ENCODE data around the gene ZRANB1. TPM values are rescaled to one million over a fixed set of nuclear protein-coding genes. Genes with fewer than 3 reads are reported as not detected.

ZRANB1 gene
- total RNA-seq, 4 donors from 2014 or later, result 51.2 to 91.1 (median 74.6) TPM

DNA sequence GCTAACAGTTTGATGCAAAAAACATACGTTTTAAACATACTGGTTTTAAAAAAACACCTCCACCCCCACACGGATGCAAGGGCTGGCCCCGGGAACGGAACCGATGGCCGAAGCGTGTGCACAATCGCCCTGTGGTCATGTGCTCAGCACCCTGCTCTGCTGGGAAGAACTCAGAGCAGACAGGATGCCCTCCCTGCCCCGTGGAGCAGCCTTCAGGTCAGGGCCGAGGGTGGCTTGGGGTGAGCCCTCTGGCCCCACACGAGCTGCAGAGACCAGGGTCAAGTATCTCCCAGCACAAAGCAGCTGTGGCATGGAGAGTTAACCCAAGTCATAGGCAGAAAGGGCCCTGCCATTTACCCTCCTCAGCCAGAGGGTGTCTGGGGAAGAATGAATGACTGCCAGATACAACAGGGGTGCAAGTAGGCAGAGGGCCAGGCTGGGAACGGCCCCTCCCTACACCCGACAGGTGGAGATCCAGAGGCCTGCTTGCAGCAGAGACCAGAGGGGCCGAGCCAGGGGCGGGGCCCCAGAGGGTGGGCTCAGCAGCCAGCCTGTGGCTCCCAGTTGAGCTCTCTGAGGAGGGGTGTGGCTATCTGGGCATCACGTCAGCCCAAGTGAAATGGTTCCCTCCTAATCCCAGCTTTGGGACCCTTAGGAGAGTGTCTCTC is 56.8 kb downstream of the ZRANB1 start:
- Histone ChIP-seq H3K4me3 (no peak overlapping the region), H3K36me3 (peaks cover 0 to 59% of the 10 kb centered on the region in 2 donors), H3K9me3 (no peaks in the 10 kb centered on the region), H3K27me3 (no peaks in the 10 kb centered on the region), H3K4me1 (peaks cover 25 to 40% of the 10 kb centered on the region in 2 donors), H3K27ac (peak overlapping the region; percentile 42 to 72 (median 64))
- TF ChIP-seq, protein P1, sequence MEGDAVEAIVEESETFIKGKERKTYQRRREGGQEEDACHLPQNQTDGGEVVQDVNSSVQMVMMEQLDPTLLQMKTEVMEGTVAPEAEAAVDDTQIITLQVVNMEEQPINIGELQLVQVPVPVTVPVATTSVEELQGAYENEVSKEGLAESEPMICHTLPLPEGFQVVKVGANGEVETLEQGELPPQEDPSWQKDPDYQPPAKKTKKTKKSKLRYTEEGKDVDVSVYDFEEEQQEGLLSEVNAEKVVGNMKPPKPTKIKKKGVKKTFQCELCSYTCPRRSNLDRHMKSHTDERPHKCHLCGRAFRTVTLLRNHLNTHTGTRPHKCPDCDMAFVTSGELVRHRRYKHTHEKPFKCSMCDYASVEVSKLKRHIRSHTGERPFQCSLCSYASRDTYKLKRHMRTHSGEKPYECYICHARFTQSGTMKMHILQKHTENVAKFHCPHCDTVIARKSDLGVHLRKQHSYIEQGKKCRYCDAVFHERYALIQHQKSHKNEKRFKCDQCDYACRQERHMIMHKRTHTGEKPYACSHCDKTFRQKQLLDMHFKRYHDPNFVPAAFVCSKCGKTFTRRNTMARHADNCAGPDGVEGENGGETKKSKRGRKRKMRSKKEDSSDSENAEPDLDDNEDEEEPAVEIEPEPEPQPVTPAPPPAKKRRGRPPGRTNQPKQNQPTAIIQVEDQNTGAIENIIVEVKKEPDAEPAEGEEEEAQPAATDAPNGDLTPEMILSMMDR (IDR thresholded peaks at IDR 0.05 in 4 of 5, conservative IDR thresholded peaks at IDR 0.05 in 1 of 5), result no peak
- TF ChIP-seq POLR2A (IDR thresholded peaks at IDR 0.05), result no peak
- DNase-seq, result peak in 1 of 2 donors; percentile 18
- intact Hi-C loops (cut with DNase I; ENCODE audit: low total_unique reads) (no loop called here), in situ Hi-C loops (cut with MboI; ENCODE audit: low sequenced_read_pairs in 4 of 4) (loop anchor here in 1 of 4 donors (10.0 kb wide), 1 partner anchor 56 kb away; no protein-coding TSS in a partner anchor)
- no peak for ATAC-seq

DNA sequence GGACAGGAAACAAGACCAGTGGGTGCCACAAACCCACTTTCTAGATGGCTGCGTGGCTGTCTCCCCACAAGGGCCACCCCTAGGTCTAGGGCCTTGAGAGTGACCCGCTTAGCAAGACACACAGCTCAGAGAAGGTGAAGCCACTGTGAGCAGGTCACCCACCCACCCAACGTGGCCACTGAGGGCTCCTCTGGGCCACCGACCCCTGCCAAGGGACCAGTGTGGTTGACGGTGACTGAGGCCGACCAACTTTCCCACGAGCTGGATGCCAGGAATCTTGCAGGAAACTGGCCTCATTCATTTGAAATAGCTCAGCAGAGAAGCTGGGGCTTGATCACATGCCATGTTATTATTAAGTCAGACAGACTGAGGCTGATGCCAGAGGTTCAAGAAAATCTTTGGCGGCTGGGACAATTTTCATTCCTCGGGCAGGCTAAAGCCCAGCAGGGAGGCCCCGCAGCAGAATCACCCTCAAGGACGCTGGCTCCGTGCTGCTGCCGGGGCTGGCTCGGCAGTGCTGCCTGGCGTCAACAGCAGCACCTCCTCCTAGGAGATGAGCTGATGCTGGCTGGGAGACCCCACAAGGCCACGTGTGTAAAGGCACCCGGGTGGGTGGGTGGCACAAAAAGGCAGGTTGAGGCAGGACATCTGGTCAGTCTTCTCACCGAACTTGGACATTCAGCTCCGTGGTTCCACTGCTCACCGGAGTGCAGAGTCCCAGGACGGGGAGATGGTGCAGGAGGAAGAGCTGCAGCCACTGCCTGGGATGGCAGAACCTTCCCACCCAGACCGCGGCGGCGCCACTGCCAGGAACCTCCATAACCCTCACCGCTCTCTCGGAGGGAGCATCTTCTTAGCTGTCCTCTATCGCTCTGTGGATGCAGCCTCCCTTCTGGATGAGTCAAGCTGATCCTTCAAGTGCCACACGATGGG is 57.8 kb downstream of the ZRANB1 start:
- intact Hi-C loops (cut with DNase I; ENCODE audit: low total_unique reads) (no loop called here), in situ Hi-C loops (cut with MboI; ENCODE audit: low sequenced_read_pairs in 4 of 4) (loop anchor here in 1 of 4 donors (10.0 kb wide), 1 partner anchor 55 kb away; no protein-coding TSS in a partner anchor)
- peak overlapping the region; percentile 42 to 72 (median 64) for H3K27ac ChIP-seq
- no peaks in the 10 kb centered on the region for H3K9me3 ChIP-seq
- DNase-seq, result peak in 1 of 2 donors; percentile 62
- H3K27me3 ChIP-seq, result no peaks in the 10 kb centered on the region
- no peak overlapping the region for H3K4me3 ChIP-seq
- TF ChIP-seq, protein P1 (IDR thresholded peaks at IDR 0.05 in 4 of 5, conservative IDR thresholded peaks at IDR 0.05 in 1 of 5), result no peak
- TF ChIP-seq POLR2A (IDR thresholded peaks at IDR 0.05), result no peak
- peaks cover 25 to 46% of the 10 kb centered on the region in 2 donors for H3K4me1 ChIP-seq
- H3K36me3 ChIP-seq, result peaks cover 0 to 50% of the 10 kb centered on the region in 2 donors
- peak; percentile 18 to 58 for ATAC-seq

DNA sequence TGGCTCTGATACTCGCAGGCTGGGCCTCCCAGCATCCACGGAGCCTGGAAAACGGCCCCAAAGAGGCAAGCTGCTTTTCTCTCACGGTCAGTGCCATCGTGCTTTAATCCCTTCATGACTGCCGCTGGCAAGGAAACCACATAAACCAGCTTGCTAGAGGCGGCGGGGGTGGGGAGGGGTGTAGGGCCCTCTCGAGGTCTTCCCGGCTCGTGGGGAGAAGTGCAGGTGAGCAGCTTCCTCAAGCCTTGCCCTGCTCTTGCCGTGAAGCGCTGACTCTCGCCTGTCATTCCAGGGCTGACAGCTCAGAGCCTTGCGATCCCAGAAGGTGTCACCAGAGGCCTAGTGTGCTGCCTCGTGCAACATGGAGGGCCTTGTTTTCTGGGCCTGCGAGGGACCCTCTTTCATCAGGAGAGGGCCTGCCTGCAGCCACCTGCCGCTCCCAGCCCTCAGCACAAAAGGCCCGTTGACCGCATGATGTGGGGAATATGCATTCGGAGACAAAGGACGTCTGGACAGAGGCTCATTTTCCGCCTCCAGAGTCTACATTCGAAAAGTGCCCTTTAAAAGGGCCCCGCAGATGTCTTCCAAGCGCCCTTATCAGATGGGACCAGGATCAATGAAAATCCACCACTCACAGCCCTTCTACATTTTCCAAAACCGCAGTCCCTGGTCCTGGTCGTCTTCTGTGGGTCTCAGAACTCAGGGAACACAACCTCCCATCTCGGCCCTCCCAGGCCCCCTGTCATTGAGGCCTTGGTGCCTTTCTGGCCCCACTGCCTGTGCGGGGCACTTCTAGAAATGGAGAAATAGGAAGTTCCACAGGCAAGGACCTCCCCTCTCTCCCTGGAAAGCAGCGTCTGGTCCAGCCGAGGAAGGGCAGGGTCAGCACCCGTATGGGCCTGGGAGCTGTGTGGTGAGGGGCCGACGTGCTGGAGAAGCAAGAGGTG is 58.7 kb downstream of the ZRANB1 start:
- DNase-seq (peak in 1 of 2 donors; percentile 53), ATAC-seq (peak; percentile 5 to 14)
- H3K9me3 ChIP-seq, result no peaks in the 10 kb centered on the region
- H3K27me3 ChIP-seq, result no peaks in the 10 kb centered on the region
- peaks cover 0 to 40% of the 10 kb centered on the region in 2 donors for H3K36me3 ChIP-seq
- TF ChIP-seq, protein P1 (IDR thresholded peaks at IDR 0.05 in 4 of 5, conservative IDR thresholded peaks at IDR 0.05 in 1 of 5), result no peak
- no peak for TF ChIP-seq POLR2A (IDR thresholded peaks at IDR 0.05)
- H3K27ac ChIP-seq, result peak overlapping the region; percentile 42 to 72 (median 64)
- in situ Hi-C loops (cut with MboI; ENCODE audit: low sequenced_read_pairs in 4 of 4), result no loop called here
- no peak overlapping the region for H3K4me3 ChIP-seq
- intact Hi-C loops (cut with DNase I; ENCODE audit: low total_unique reads), result no loop called here
- peaks cover 25 to 46% of the 10 kb centered on the region in 2 donors for H3K4me1 ChIP-seq
